ENCODE data around the gene SOD3. TPM values are rescaled to one million over a fixed set of nuclear protein-coding genes. Genes with fewer than 3 reads are reported as not detected.

Gene SOD3
- total and polyA plus RNA-seq, 9 of the 15 experiments (the other 6 are each of a cell fraction or from before 2014, with no cell fraction given) = 0.10 to 0.31 (median 0.24) TPM; not detected in 6

DNA sequence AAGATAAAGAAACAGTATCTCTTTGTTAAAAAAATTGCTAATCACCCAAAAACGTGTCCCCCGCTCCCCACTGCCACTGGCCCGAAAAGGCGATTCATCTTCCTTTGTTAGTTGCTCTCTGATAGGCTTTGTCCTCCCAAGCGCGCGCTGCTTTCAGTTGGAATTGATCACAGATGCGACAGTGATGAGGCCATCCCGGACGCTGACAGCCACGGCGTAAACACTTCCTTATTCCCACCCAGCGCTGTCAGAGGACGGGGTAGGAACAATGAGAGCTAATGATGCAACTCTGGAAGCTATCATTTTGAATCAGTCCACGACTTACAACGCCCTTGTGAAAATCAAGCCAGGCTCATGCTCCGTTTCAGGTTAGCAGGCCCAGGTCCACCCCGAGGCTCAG, 21.4 kb downstream of the SOD3 start (continued):
- TF ChIP-seq, protein P1, sequence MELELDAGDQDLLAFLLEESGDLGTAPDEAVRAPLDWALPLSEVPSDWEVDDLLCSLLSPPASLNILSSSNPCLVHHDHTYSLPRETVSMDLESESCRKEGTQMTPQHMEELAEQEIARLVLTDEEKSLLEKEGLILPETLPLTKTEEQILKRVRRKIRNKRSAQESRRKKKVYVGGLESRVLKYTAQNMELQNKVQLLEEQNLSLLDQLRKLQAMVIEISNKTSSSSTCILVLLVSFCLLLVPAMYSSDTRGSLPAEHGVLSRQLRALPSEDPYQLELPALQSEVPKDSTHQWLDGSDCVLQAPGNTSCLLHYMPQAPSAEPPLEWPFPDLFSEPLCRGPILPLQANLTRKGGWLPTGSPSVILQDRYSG (tag; conservative IDR thresholded peaks at IDR 0.05; ENCODE audit: low read depth) = no peak
- no peak for TF ChIP-seq NFYB (IDR thresholded peaks at IDR 0.05; ENCODE audit: extremely low read depth, insufficient read length)
- TF ChIP-seq, protein P2, sequence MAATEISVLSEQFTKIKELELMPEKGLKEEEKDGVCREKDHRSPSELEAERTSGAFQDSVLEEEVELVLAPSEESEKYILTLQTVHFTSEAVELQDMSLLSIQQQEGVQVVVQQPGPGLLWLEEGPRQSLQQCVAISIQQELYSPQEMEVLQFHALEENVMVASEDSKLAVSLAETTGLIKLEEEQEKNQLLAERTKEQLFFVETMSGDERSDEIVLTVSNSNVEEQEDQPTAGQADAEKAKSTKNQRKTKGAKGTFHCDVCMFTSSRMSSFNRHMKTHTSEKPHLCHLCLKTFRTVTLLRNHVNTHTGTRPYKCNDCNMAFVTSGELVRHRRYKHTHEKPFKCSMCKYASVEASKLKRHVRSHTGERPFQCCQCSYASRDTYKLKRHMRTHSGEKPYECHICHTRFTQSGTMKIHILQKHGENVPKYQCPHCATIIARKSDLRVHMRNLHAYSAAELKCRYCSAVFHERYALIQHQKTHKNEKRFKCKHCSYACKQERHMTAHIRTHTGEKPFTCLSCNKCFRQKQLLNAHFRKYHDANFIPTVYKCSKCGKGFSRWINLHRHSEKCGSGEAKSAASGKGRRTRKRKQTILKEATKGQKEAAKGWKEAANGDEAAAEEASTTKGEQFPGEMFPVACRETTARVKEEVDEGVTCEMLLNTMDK (IDR thresholded peaks at IDR 0.05; ENCODE audit: borderline replicate concordance, insufficient read depth, low read depth, low read length, poor library complexity, severe bottlenecking) = no peak
- TF ChIP-seq, protein P3, sequence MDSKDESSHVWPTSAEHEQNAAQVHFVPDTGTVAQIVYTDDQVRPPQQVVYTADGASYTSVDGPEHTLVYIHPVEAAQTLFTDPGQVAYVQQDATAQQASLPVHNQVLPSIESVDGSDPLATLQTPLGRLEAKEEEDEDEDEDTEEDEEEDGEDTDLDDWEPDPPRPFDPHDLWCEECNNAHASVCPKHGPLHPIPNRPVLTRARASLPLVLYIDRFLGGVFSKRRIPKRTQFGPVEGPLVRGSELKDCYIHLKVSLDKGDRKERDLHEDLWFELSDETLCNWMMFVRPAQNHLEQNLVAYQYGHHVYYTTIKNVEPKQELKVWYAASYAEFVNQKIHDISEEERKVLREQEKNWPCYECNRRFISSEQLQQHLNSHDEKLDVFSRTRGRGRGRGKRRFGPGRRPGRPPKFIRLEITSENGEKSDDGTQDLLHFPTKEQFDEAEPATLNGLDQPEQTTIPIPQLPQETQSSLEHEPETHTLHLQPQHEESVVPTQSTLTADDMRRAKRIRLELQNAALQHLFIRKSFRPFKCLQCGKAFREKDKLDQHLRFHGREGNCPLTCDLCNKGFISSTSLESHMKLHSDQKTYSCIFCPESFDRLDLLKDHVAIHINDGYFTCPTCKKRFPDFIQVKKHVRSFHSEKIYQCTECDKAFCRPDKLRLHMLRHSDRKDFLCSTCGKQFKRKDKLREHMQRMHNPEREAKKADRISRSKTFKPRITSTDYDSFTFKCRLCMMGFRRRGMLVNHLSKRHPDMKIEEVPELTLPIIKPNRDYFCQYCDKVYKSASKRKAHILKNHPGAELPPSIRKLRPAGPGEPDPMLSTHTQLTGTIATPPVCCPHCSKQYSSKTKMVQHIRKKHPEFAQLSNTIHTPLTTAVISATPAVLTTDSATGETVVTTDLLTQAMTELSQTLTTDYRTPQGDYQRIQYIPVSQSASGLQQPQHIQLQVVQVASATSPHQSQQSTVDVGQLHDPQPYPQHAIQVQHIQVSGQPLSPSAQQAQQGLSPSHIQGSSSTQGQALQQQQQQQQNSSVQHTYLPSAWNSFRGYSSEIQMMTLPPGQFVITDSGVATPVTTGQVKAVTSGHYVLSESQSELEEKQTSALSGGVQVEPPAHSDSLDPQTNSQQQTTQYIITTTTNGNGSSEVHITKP (IDR thresholded peaks at IDR 0.05; ENCODE audit: partially characterized antibody) = no peak
- TF ChIP-seq SRSF7 (optimal IDR thresholded peaks at IDR 0.05; ENCODE audit: low read depth, low read length) = no peak

Measured in K562 (cell line).